Effector CD4-positive, alpha-beta T cell (primary cell): ENCODE data around the gene GALM.
"Not testable (repeated sequence)": the region's sequence is repeated elsewhere in the genome, so short reads cannot be mapped to it uniquely, and the experiment has no call there.

ENCODE experiments used
- DNase-seq: peaks from one replicate; pipeline ENCODE4 v3.0.0-alpha.2; 2020

GALM gene

GRCh38 chr2:38682620-38683019 lies 16.7 kb downstream of the GALM start:
- DNase-seq = not testable (repeated sequence)

GRCh38 chr2:38683766-38684165 lies 17.9 kb downstream of the GALM start:
- DNase-seq = no peak

DNA sequence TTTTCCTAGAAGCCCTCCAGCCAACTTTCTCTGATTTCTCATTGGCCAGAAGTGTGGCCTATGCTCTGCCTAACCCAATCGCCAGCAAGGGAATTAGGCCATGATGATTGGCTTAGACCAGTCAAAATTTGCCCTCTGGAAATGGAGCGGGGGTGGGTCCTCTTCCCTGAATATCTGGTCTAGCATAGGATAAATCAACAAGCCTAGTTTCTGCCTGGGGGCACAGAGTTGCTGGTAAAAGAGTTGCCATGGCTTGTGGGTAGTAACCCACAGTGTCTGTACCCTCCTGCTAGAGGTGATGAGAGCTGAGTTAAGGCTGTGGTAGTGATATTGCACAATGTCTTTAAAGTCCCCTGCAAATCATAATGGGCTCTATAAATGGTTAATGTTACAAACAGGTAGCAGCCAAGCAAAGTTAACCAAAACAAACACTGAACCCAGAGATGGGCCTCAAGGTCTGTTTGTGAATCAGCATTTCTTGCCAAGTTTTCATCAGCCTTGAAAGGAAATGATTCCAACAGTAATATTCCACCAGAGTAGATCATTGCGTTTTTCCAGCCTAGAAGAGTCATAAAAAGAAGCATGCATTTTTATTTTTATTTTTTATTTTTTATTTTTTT lies 19.3 kb downstream of the GALM start:
- no peak for DNase-seq

DNA sequence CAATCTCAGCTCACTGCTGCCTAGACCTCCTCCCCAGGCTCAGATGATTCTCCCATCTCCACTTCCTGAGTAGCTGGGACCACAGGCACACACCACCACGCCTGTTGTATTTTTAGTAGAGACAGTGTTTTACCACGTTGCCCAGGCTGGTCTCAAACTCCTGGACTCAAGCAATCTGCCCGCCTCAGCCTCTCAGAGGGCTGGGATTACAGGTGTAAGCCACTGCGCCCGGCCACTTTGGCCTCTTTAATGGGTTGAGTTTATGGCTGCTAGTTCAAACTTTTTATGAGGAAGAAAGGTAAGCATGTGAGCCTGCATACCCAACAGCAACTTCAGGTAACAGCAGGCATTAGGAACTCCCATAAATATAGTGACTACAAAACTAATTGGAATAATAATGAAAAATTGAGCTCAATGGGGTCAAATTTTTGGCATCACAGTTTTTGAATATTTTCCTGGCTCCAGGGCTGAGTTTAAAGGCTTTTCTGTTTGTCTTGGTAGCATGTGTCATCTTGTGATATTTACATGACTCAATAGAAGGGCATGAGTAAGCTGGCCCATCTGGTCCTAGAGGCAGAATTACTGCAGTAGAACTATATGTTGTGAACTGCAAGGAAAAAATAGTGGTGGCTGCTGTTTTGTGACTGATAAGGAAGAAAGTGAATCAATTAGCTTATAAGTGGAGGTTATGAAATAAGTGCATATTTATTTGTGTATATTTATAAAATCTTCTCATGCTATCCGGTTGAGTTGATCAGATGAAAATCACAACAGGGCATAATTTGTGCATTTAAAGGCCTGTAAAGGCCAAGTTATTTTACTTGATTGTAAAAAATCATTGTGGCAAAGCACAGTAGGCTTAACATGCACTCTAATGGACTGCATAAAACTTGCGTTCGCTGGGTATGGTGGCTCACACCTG lies 24.8 kb downstream of the GALM start:
- DNase-seq = no peak

GRCh38 chr2:38691994-38692393 lies 26.1 kb downstream of the GALM start:
- DNase-seq = no peak

- no peak for DNase-seq
Measured at GRCh38 chr2:38692636-38693318, 26.9 kb downstream of the GALM start.

- DNase-seq = no peak
Measured at GRCh38 chr2:38697116-38697840, 31.4 kb downstream of the GALM start.

DNA sequence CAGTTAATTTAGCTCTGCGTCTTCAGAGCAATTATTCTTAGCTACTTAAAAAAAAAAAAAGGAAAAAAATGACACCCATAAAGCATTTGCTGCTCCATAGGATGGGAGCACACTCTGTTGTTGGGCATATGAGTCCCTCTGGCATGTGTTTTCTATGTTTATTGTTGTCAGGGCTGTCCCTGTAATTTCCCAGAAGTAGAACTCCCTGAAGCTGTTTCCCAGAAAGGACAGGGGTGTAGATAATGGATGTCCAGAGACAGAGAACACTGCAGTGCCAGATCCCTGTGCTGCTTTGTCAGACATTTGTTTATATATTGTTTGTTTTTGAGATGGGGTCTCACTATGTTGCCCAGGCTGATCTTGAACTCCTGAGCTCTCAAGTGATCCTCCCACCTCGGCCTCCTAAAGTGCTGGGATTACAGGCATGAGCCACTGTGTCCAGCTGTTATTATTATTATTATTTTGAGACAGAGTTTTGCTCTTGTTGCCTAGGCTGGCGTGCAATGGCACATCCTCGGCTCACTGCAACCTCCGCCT lies 32.6 kb downstream of the GALM start:
- DNase-seq = no peak

DNA sequence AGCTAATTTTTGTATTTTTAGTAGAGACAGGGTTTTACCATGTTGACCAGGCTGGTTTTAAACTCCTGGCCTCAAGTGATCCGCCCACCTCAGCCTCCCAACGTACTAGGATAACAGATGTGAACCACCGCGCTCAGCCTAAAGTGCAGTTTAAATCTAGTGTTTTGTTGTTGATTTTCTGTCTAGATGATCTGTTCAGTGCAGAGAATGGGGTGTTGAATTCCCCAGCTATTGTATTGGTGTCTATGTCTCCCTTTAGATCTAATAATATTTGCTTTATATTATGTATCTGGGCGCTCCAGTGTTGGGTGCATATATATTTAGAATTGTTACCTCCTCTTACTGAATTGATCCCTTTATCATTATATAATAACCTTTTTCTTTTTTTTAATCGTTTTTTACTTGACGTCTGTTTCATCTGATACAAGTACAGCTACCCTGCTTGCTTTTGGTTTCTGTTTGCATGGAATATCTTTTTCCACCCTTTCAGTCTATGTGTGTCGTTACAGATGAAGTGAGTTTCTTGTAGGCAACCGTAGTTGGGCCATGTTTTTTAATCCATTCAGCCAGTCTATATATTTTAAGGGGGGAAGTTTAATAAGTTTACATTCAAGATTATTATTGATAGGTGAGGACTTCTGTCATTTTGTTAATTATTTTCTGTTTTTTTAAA lies 34.3 kb downstream of the GALM start:
- no peak for DNase-seq

DNA sequence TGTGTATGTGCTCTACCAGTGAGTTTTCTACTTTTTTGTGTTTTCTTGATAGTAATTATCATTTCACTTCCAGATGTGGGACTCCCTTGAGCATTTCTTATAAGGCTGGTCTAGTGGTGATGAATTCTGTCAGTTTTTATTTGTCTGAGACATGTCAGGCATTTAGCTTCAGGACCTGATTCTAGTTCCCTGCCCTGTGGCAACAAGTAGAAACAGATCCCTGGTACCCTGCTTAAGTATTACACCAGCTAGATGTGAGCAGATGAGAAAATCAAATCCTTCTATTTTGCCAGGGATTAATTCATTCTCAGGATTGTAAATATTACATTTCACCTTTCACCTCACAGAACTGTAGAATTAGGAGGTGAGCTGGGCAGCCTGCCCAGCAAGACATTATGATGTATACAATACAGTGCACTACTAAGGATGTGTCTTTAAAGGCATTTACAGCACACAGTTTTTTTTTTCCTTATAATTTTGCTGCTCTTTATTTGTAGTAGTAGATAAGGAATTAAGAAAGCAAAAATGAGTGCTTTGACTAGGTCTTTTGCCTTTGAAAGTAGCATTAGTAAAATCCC lies 35.1 kb downstream of the GALM start:
- no peak for DNase-seq

- DNase-seq = no peak
Measured at GRCh38 chr2:38701542-38701941, 35.6 kb downstream of the GALM start.

- no peak for DNase-seq
Measured at GRCh38 chr2:38702413-38702812, 36.5 kb downstream of the GALM start.

GRCh38 chr2:38703336-38703735 lies 37.4 kb downstream of the GALM start:
- DNase-seq = not testable (repeated sequence)

DNA sequence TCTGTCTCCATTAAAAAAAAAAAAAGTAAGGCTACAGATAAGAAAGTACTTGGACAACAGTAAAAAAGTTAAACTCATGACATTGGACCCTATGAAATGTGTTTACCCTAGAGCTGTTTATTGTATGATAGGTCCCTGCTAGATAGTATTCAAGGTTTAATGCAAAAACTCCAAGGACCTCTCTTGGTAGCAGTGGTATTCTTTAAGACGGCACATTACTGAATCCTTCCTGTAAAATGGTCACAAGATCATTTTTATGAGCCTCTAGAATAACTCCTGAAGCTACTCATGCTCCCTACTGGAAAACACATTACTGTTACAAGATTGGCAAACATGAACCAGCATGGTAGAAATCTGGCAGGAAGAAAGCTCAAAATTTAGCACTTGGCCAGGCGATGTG lies 38.8 kb downstream of the GALM start:
- DNase-seq = no peak

GRCh38 chr2:38706846-38707345 lies 41.0 kb downstream of the GALM start:
- no peak for DNase-seq

DNA sequence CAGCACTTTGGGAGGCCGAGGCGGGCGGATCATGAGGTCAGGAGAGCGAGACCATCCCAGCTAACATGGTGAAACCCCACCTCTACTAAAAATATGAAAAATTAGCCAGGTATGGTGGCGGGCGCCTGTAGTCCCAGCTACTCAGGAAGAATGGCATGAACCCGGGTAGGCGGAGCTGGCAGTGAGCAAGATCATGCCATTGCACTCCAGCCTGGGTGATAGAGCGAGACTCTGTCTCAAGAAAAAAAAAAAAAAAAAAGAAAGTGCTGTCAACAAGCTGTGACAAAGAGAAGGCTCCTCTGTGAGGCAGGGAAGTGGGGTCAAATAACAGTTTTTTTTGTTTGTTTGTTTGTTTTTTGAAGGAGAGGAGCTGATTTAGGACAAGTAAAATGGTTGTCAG lies 42.6 kb downstream of the GALM start:
- DNase-seq = not testable (repeated sequence)

DNA sequence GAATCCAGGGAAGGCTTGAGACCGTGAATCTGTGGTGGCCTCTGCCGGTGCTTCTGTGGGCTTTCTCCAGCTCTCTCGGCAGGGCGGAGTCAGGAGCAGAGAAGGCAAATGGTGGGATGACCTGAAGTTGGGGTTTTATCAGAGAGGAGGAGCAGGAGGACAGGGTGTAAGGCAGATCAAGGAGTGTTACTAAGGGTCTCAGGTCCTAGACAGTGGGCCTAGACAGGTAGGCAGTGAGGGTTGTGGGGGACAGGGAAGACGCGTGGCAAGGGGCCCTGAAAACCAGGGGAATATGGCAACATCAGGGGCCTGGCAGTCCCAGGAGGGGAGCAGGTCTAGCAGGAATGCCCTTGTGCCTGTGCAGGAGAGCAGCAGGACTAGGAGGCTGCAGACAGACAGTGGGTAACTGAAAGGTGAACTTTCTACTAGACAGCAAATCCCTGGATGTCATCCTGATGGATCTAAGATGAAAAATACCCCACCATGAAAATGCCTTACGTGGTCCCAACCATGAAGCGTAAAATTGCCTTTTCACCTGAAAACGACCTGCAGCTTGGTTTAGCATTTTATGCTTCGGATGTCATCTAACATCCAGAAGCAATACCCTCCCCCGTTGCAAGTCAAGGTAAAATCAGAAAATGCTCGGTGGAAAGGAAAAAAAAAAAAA lies 43.1 kb downstream of the GALM start:
- no peak for DNase-seq

DNA sequence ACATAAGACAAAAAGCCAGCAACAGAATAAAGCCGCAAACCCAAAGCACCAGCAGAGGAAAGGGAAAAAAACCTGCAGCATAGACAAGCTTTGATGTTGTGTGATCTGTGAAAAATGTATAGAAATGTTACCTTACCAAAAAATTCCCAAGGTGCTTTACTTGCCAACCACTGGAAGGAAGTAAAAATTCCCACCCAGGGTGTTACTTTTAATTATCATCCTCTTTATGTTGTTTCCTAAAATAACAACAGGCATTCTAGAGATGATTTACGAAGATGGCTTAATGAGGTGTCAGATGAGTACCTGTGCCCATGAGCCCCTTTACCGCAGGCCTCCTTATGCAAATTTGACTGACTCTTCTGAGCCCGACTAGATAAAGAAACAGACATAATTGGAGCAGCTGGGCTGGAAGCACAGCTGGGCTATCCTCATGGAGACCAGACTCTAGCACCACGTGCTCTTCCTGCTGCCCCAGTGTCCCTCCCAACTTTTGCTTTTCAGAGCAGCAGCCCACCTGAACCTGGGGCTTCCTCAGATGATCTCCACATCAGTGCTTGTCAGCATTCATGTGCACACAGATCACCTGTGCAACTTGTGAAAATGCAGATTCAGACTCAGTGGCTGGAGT lies 43.8 kb downstream of the GALM start:
- peak; percentile 20 for DNase-seq

DNA sequence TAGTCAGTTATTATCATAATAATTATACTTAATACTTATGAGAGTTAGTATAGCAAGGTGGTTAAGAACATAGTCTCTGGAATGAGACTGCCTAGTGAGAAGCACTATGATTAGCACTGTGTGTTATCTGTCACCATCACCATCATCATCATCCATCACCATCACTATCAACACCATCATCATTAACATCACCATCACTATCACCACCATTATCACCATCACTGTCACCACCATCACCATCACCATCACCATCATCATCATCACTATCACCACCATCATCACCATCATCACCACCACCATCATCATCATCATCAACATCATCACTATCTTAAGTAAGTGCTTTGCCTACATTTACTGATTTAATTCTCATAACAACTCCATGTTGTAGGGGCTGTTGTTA lies 45.6 kb downstream of the GALM start:
- DNase-seq = no peak

DNA sequence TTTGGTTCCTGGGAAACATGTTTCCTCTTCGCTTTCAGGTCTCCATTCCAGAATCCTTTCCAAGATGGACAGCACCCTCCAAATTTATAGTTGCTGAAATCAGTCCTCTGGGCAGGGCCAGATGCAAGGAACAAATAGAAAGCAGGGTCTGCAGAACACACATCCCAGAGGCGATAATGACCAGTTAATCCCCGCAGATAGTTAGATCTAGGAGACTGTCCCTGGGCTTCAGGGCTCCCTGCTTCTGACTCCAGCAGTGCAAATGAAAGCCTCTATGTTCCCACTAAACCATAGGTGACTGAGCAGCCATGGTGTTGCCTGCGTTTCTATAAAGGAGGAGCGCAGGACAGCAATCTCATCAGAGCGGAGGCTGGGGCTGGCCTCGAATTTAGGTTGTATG lies 46.5 kb downstream of the GALM start:
- no peak for DNase-seq

GRCh38 chr2:38712871-38713270 lies 47.0 kb downstream of the GALM start:
- no peak for DNase-seq
